GM21576 (cell line): ENCODE results near the gene PLD5.
"Not testable (repeated sequence)": the region's sequence is repeated elsewhere in the genome, so short reads cannot be mapped to it uniquely, and the experiment has no call there.

ENCODE experiments used
- ATAC-seq: cut with Tn5 transposase; IDR thresholded peaks from one replicate; pipeline ENCODE4 v1.9.1; 2021; ENCODE audit warnings: mild to moderate bottlenecking, moderate library complexity; ENCODE audit not compliant: unreplicated experiment

PLD5 gene

GRCh38 chr1:242506724-242507123 is 17.8 kb downstream of the PLD5 start:
- ATAC-seq: no peak

GRCh38 chr1:242489545-242489944 is 35.0 kb downstream of the PLD5 start:
- no peak for ATAC-seq

- ATAC-seq: no peak
Observed at GRCh38 chr1:242477944-242478343, 46.6 kb downstream of the PLD5 start.

DNA sequence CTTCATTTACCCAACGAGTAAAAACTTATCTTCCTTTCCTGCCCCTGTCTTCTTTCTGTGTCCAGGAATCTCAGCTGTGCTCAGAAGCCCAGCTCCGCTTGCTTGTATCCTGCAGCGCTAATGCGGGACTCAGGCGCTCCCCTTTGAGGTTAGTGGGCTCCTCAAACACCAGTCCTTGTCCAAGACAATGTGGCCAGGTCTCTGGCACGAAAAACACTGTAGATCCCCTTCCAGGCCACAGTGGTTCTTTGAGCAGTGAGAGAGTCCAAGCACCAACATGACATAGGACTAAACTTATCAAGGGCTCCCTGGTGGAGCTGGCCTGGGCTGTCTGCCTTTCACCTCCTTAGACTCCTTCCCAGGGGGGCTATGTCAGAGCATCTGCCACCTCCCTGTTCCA is 53.7 kb downstream of the PLD5 start:
- no peak for ATAC-seq

DNA sequence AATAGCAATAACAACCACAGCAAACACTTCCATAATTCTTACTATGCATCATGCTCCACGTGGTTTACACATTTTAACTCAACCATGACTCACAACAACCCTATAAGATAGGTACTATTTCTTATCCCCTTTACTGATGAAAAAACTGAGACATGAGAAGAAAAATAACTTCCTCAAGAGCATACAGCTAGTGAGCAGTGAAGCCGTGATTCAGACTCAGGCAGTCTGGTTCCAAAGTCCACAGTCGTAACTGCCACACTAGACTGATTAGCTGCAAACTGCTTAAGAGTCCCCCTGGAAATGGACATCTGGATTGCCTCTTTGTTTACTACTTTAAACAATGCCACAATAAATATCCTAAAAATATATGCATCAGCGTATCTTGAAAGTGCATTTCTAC is 55.7 kb downstream of the PLD5 start:
- ATAC-seq: no peak

GRCh38 chr1:242467556-242468145 is 56.8 kb downstream of the PLD5 start:
- ATAC-seq: peak; percentile 73

DNA sequence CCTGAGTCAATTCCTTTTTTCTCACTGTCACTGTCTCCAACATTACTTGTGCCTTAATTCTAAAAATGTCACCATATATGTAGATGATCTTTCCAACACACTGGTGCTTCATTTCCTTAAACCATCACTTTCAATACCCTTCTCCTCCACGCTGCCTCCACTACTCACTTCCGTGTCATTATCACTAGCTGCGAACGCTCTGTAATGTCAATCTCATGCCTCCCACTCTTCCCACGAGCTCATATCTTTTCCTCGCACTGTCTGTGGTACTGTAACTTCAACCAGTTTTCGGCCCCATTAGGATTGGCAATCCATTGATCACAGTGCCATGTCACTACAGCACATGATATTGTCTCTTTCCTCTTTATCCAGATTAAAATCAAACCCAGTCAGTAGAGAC is 61.6 kb downstream of the PLD5 start:
- ATAC-seq: no peak

DNA sequence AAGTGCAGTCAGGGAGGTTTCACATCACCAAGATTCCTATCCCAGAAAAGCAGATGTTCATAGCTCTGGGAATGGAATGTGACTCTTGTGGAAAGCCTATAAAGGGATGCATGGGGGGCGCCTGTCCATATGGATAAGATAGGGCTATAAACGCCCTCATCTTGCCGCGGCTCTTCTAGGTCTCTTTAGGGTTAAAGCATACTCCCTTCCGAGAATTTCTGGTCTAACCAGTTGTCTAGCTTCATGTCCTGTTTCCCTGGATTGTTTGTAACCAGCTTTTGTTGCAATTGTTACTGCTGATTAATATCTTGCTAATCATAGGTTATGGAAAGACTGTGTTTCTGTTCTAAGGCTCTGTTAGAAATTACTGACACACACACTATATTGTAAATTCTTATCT is 64.8 kb downstream of the PLD5 start:
- ATAC-seq: not testable (repeated sequence)

- ATAC-seq: no peak
Observed at GRCh38 chr1:242456726-242457269, 67.7 kb downstream of the PLD5 start.

GRCh38 chr1:242455052-242455361 is 69.5 kb downstream of the PLD5 start:
- no peak for ATAC-seq

DNA sequence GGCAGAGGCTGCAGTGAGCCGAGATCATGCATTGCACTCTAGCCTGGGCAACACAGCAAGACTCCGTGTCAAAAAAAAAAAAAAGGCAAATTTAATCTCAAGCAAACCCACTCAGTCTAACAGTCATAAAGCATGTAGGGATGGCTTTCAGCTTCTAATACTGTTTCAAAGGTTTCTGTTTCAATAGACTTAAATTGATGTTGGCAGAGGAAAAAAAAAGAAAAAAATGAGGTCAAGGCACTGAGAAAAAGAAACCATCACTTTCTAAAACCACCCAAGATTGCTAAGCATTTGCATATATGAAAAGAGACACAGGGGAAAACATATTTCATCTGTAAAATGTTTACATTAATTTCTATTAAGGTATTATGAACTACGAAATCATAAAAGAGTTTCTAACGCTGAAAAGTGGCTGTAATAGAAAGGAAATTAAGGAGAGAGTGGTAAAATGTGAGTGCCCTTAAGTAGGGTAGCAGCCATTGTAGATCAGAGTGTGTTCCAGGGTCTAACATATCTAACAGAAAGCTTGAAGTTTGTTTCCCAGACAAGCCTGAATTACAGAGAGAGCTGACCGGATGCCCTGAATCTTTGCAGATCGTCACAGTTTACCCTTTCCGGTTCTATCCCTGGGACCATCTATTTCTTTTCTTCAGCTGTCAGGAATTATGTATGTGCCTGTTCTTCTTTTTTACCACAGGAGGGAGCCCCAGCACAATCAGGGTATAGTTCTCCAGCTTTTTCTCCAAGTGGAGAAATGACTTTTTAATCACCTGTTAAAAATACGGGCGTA is 70.0 kb downstream of the PLD5 start:
- ATAC-seq: peak; percentile 77

- no peak for ATAC-seq
Observed at GRCh38 chr1:242452573-242452972, 71.9 kb downstream of the PLD5 start.

DNA sequence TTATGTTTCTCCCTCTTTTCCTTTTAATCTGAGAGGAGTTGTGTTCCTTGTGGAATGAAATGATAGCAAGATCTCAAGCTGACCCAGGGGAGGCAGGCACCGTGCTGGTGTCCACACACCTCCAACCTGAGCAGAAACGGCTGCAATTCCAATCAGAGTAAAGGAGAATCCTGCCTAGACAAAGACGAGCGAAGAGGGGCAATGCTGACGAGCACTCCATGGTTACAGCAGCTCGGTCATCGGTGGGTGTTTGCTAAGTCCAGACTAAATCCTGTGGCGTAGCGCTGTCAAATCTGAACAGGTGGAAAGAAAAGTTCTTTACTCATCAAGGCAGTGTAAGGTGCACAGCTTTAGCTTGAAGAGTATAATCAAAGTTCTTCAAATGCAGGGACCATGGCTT is 74.8 kb downstream of the PLD5 start:
- ATAC-seq: no peak

- ATAC-seq: no peak
Observed at GRCh38 chr1:242448910-242449645, 75.4 kb downstream of the PLD5 start.

DNA sequence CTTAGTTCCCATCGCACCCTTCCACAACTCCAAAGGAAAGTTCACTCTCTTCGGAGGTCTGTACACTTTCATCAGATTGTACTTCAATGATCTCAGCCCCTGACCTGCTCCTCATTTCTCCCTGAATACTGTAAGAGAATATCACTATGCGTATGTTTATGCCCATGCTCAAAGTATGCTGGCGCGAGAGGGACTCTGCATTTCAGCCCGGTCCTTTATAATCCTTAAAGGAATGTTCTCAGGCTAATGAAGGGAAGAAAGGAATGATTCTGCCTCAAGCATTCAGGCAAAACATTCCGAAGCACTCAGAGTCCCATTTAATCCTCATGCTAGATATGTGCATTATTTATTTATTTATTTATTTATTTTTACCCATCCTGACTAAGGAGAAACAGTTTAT is 76.8 kb downstream of the PLD5 start:
- ATAC-seq: no peak

- ATAC-seq: no peak
Observed at GRCh38 chr1:242440757-242441156, 83.7 kb downstream of the PLD5 start.

DNA sequence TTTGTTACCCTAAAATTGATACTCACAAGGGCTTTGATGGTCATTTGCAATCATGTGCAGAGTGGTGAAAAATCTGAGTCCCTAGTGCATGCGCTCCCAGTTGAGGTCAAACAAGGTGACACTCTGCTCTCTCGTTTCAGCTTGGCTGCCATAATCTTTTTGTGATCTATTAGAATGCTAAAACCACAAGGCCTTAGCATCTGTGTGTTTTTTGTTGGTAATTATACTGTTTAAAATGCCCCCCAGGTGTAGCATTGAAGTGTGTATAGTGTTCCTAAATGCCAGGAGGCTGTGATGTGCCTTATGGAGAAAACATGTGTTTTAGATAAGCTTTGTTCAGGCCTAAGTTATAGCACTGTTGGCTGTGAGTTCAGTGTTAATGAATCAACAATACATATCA is 89.3 kb downstream of the PLD5 start:
- ATAC-seq: no peak

DNA sequence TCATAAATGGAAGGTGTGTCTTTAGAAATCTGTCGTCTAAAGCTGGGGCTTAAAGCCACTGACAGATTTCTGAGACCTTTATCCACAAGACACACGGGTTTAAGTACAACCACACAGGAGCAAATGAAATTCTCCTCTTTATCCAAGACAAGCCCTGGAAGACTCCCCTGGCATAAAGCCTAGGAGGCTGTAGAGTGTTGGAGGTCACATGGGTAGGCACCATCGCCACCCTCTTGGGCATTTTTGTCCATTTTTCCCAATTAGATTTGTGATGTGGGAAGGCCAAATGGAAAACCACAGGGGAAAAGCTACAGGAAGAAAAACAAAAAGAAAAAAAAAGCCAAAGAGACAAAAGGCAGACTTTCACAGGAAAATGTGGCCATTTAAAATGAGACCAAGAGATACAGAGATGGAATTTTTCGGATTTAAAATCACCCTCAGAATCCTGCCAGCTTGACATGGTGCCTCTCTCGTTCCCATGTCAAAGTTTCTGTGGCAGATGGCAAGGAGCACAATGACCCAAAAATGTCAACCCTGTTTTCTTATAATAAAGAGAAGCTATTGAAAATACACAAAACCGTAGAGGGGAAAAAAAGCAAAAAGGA is 91.9 kb downstream of the PLD5 start:
- ATAC-seq: no peak

DNA sequence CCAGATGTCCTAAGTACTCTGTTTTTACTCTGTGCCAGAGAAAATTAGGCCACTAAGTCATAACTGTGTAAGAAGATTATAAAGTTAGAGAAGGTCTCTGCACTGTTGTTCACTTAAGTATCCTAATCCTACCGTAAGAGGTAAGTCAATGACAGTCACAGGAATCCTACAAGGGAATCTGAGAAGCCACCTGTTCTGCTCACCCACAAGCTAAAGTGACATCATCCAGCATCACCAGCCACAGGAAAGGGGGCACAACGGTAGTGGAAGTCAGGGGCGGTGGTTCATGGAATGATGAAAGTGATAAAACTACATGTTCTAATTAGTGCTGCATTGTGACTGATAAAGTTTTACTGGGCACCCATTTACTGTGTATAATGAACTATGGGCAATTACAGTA is 92.7 kb downstream of the PLD5 start:
- ATAC-seq: no peak

DNA sequence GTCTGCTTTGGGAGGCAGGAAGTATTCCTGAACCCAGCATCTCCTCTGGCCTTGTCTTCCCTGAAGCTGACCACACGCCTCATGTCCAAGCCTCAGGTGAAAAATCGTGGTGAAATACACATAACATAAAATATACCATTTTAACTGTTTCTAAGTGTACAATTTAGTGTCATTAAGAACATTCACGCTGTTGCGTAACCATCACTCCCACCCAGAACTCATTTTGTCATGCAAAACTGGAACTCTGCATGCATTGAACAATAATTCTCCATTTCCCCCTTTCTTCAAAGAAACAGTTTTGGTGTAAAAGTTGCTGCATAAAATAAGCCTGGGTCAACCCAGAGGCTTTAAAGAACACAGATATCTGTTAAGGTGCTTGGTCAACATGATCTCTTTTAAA is 93.5 kb downstream of the PLD5 start:
- no peak for ATAC-seq

DNA sequence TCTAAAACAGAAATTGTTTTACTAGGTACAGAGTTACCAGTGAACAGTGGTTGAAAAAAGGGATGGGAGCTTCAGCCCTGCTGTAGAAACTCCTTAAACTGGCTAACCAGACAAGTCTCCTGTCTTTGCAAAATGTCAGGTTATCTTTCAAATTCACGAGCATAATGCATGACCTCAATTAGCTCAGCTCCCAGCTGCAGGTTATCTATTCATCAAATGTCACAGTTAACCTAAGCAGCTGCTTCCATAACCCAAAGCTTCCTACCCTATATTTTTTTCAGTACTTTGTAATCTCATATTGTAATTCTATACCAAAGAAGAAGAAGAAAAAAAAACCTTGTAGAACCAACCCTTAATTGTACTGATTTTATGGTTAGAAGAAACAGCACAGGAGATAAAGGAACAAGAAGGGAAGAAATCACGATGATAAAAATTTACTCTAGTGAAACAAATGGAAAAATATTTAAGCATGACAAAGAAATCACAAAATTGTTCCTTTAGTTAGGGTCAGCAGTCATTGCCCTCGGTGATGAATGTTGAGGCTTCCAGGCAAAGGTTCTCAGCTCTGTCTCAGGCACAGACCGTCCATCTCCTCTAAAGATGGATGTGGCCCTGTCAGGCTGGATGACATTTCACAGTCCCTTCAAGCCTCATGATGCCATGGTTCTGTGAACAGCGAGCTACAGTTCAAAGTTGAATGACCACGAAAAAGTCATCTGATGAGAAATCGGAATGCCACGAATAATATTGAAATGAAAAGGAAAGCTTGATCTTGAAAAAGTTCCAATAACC is 95.9 kb downstream of the PLD5 start:
- ATAC-seq: no peak
